GM23248 (cell line): ENCODE data around the gene EYA4.

Experiments used
- EZH2 ChIP-seq: fragments of 200-600 bp; sonication (generic); IDR thresholded peaks from 2 replicates; pipeline ENCODE4 v1.6.1; 2018; ENCODE audit warnings: antibody characterized with exemption, mild to moderate bottlenecking; ENCODE audit not compliant: insufficient read depth, poor library complexity, severe bottlenecking
- EZH2phosphoT487 ChIP-seq: fragments of 200-600 bp; sonication (generic); IDR thresholded peaks from 2 replicates; pipeline ENCODE4 v1.6.1; 2018; ENCODE audit warnings: antibody characterized with exemption, moderate library complexity, mild to moderate bottlenecking, low read depth; ENCODE audit not compliant: insufficient read depth

GRCh38 chr6:133254552-133255228 lies 13.5 kb downstream of the EYA4 start:
- TF ChIP-seq EZH2 = no peak
- TF ChIP-seq EZH2phosphoT487 = no peak
